Panc1 (cell line): Measurements from ENCODE around the gene CCNB1IP1.

Source experiments
- POLR2AphosphoS5 ChIP-seq: IDR thresholded peaks from 2 replicates; pipeline ENCODE4 v1.6.1; 2012; ENCODE audit warnings: mild to moderate bottlenecking, low read depth, low read length, moderate library complexity
- TF ChIP-seq, protein P1 (sequence below): fragments of 450-650 bp; IDR thresholded peaks from 2 replicates; pipeline ENCODE4 v1.5.1; 2017; ENCODE audit warnings: mild to moderate bottlenecking
- TF ChIP-seq, protein P2 (sequence below), 2 experiments: IDR thresholded peaks; 2 replicates each; pipeline ENCODE4 v1.6.1; 2011 to 2012; ENCODE audit warnings: low read depth in 2 of 2, control low read depth in 1 of 2, low read length in 1 of 2, mild to moderate bottlenecking in 1 of 2, moderate library complexity in 1 of 2; ENCODE audit not compliant: insufficient read depth in 1 of 2

- TF ChIP-seq, protein P1, sequence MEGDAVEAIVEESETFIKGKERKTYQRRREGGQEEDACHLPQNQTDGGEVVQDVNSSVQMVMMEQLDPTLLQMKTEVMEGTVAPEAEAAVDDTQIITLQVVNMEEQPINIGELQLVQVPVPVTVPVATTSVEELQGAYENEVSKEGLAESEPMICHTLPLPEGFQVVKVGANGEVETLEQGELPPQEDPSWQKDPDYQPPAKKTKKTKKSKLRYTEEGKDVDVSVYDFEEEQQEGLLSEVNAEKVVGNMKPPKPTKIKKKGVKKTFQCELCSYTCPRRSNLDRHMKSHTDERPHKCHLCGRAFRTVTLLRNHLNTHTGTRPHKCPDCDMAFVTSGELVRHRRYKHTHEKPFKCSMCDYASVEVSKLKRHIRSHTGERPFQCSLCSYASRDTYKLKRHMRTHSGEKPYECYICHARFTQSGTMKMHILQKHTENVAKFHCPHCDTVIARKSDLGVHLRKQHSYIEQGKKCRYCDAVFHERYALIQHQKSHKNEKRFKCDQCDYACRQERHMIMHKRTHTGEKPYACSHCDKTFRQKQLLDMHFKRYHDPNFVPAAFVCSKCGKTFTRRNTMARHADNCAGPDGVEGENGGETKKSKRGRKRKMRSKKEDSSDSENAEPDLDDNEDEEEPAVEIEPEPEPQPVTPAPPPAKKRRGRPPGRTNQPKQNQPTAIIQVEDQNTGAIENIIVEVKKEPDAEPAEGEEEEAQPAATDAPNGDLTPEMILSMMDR = no peak
- no peak for TF ChIP-seq POLR2AphosphoS5
- TF ChIP-seq, protein P2, sequence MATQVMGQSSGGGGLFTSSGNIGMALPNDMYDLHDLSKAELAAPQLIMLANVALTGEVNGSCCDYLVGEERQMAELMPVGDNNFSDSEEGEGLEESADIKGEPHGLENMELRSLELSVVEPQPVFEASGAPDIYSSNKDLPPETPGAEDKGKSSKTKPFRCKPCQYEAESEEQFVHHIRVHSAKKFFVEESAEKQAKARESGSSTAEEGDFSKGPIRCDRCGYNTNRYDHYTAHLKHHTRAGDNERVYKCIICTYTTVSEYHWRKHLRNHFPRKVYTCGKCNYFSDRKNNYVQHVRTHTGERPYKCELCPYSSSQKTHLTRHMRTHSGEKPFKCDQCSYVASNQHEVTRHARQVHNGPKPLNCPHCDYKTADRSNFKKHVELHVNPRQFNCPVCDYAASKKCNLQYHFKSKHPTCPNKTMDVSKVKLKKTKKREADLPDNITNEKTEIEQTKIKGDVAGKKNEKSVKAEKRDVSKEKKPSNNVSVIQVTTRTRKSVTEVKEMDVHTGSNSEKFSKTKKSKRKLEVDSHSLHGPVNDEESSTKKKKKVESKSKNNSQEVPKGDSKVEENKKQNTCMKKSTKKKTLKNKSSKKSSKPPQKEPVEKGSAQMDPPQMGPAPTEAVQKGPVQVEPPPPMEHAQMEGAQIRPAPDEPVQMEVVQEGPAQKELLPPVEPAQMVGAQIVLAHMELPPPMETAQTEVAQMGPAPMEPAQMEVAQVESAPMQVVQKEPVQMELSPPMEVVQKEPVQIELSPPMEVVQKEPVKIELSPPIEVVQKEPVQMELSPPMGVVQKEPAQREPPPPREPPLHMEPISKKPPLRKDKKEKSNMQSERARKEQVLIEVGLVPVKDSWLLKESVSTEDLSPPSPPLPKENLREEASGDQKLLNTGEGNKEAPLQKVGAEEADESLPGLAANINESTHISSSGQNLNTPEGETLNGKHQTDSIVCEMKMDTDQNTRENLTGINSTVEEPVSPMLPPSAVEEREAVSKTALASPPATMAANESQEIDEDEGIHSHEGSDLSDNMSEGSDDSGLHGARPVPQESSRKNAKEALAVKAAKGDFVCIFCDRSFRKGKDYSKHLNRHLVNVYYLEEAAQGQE (IDR thresholded peaks at IDR 0.05; ENCODE audit: insufficient read depth in 1 of 2, low read depth in 2 of 2, low read length in 1 of 2) = no peak
These were observed 30.9 kb downstream of the CCNB1IP1 start for GRCh38 chr14:20302042-20302755.
